ENCODE data around the gene UGT1A7.

The UGT1A7 gene

DNA sequence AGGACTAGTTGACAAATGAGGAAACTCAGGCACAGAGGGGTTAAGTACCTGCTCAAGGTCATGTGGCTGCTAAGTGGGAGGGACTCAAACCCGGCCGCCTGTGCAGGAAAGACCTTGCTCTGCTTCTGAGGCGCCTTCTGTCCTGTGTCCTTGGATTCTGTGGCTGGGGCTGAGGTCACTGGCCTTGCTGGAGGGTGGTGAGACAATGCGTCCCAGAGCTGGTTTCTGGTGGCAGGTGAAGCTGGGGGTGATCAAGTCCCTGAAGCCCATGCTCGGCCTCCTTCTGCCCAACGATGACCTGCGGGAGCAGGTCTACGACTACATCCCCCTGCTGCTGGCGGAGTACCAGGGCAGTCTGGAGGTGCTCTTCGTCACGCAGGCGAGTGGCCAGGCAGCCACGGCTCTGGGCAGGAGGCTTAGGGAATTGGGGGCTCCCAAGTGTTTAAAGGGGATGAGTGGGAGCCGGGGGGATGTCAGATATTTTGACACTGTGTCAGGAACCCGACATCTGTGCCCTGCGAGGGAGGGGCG is 112.5 kb downstream of the UGT1A7 start:
- Histone ChIP-seq H3K4me3 (ENCODE audit: low read depth, low read length) (no peak overlapping the region), H3K36me3 (replicated peaks) (no peaks in the 10 kb centered on the region), H3K27ac (no peak overlapping the region), H3K27me3 (replicated peaks) (no peaks in the 10 kb centered on the region)
- DNase-seq = no peak
- TF ChIP-seq, protein P1, sequence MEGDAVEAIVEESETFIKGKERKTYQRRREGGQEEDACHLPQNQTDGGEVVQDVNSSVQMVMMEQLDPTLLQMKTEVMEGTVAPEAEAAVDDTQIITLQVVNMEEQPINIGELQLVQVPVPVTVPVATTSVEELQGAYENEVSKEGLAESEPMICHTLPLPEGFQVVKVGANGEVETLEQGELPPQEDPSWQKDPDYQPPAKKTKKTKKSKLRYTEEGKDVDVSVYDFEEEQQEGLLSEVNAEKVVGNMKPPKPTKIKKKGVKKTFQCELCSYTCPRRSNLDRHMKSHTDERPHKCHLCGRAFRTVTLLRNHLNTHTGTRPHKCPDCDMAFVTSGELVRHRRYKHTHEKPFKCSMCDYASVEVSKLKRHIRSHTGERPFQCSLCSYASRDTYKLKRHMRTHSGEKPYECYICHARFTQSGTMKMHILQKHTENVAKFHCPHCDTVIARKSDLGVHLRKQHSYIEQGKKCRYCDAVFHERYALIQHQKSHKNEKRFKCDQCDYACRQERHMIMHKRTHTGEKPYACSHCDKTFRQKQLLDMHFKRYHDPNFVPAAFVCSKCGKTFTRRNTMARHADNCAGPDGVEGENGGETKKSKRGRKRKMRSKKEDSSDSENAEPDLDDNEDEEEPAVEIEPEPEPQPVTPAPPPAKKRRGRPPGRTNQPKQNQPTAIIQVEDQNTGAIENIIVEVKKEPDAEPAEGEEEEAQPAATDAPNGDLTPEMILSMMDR (IDR thresholded peaks at IDR 0.05; ENCODE audit: low read depth, low read length, missing control alignments) = no peak
- in situ Hi-C loops (cut with HindIII; ENCODE audit: low pct_ligation_motif_present, low sequenced_read_pairs) = no loop called here

- H3K27me3 ChIP-seq (replicated peaks) = no peaks in the 10 kb centered on the region
- DNase-seq = no peak
- H3K27ac ChIP-seq = no peak overlapping the region
- no peak overlapping the region for H3K4me3 ChIP-seq (ENCODE audit: low read depth, low read length)
- TF ChIP-seq, protein P1 (IDR thresholded peaks at IDR 0.05; ENCODE audit: low read depth, low read length, missing control alignments) = no peak
- H3K36me3 ChIP-seq (replicated peaks) = no peaks in the 10 kb centered on the region
- in situ Hi-C loops (cut with HindIII; ENCODE audit: low pct_ligation_motif_present, low sequenced_read_pairs) = no loop called here
These were observed 114.1 kb downstream of the UGT1A7 start for GRCh38 chr2:233795735-233796171.

GRCh38 chr2:233796254-233796653 is 114.6 kb downstream of the UGT1A7 start:
- DNase-seq = no peak
- in situ Hi-C loops (cut with HindIII; ENCODE audit: low pct_ligation_motif_present, low sequenced_read_pairs) = no loop called here
- Histone ChIP-seq H3K36me3 (replicated peaks) (no peaks in the 10 kb centered on the region), H3K27me3 (replicated peaks) (no peaks in the 10 kb centered on the region), H3K4me3 (ENCODE audit: low read depth, low read length) (no peak overlapping the region), H3K27ac (no peak overlapping the region)
- TF ChIP-seq, protein P1 (IDR thresholded peaks at IDR 0.05; ENCODE audit: low read depth, low read length, missing control alignments) = no peak

DNA sequence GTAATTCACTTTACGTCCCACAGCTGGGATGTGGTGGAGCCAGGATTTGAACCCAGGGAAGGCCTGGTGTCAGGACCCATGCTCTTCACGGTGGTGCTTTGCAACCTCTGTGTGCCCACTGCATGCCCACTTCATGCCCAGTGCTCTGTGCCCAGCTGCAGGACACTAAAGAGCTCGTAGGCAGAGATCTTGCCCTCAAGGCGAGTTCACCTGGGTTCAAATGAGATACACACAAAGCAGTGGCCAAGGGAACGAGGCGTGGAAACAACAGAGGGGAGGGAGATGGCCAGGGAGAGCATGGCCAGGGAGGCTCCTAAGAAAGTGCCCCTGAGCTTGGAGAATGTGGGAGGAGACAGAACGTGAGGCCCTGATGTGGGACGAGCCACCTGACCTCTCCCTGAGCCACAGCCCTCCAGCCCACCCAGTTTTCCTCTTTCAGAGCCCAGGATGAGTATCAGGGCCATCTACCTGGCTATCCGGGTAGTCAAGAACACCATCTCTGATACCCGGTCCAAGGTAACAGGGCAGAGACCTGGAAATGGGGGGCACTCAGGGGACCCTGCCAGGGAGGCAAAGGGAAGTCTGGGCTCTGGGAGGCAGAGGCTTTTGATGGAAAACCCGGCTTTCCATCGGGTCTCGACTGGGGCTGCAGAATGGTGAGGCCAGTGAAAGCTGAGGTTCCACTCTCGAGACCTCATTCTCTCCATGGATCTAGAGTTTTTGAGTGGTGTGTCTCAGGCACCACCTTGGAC is 116.8 kb downstream of the UGT1A7 start:
- TF ChIP-seq, protein P1 (IDR thresholded peaks at IDR 0.05; ENCODE audit: low read depth, low read length, missing control alignments) = no peak
- H3K27me3 ChIP-seq (replicated peaks) = no peaks in the 10 kb centered on the region
- in situ Hi-C loops (cut with HindIII; ENCODE audit: low pct_ligation_motif_present, low sequenced_read_pairs) = no loop called here
- H3K36me3 ChIP-seq (replicated peaks) = no peaks in the 10 kb centered on the region
- no peak for DNase-seq
- no peak overlapping the region for H3K27ac ChIP-seq
- no peak overlapping the region for H3K4me3 ChIP-seq (ENCODE audit: low read depth, low read length)

DNA sequence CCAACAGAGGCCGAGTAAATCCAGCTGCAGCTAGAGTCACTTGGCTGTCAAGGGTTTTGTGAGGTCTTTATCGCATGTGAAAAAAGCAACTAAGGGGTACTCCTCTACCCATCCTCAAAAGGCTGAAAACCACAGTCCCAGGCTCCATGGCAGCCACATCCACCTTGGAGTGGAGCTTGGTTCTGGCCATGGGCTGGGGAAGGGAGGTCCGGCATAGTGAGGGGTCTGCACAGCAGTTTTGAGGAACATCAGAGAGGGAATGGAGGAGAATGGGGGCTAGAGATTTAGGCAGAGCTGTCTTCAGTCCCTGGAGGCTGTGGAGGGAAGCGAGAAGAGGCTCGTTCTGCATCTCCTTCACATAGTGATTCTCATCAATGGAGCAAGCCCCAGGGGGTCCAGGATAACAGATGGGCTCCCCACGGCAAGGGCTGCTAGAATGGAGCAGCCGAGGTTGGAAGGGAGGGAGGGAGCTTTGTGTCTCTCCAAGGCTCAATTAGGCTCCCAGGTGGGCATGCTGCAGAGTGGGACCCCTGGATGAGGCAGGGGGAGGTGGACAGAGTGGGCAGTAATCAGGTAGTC is 117.5 kb downstream of the UGT1A7 start:
- no peak for DNase-seq

More for the DNA sequence above, 117.5 kb downstream of the UGT1A7 start:
- Histone ChIP-seq H3K27ac (no peak overlapping the region), H3K36me3 (replicated peaks) (no peaks in the 10 kb centered on the region), H3K4me3 (ENCODE audit: low read depth, low read length) (no peak overlapping the region), H3K27me3 (replicated peaks) (no peaks in the 10 kb centered on the region)
- in situ Hi-C loops (cut with HindIII; ENCODE audit: low pct_ligation_motif_present, low sequenced_read_pairs) = no loop called here
- TF ChIP-seq, protein P1 (IDR thresholded peaks at IDR 0.05; ENCODE audit: low read depth, low read length, missing control alignments) = no peak
